ENCODE data around the gene PTPRD. TPM values are rescaled to one million over a fixed set of nuclear protein-coding genes. Genes with fewer than 3 reads are reported as not detected.

PTPRD gene
- total RNA-seq, 1 experiment from 2014 or later, result 69.6 TPM

DNA sequence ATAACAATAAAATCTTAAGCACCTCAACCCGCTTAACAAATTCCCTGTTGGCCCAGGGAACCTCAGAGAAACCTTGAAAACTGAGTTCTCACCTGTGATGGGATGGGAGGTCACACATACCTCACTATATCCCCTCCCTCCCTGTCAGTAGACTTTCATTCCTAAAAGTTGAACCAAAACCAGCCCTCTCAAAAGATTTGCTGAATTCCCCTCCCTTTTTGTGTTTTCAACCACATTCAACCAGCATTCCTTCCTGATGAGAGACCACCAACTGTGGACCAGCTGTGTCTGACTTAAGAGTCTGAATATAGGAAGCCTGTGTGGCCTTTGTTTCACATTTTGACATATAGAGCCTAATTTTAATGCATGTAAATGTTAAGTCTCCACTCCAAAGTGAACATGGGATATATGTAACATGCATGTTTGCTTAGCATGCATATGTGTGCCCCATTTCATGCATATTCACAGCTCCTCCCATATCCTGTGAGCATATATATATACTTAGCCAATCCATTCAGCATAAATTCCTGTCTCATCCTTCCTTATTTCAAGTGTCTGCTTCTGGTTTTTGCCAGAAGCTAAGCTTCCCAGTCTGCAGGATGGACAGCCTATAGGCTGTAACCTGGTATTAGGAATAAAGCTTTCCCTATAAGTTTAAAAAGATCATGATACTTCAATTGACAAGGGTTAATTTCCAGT, 604.6 kb downstream of the PTPRD start:
- TF ChIP-seq, protein P1, sequence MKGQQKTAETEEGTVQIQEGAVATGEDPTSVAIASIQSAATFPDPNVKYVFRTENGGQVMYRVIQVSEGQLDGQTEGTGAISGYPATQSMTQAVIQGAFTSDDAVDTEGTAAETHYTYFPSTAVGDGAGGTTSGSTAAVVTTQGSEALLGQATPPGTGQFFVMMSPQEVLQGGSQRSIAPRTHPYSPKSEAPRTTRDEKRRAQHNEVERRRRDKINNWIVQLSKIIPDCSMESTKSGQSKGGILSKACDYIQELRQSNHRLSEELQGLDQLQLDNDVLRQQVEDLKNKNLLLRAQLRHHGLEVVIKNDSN (CRISPR knock-in tag; IDR thresholded peaks at IDR 0.05), result no peak
- TF ChIP-seq ZNF121 (CRISPR knock-in tag; IDR thresholded peaks at IDR 0.05), result no peak
- TF ChIP-seq, protein P2, sequence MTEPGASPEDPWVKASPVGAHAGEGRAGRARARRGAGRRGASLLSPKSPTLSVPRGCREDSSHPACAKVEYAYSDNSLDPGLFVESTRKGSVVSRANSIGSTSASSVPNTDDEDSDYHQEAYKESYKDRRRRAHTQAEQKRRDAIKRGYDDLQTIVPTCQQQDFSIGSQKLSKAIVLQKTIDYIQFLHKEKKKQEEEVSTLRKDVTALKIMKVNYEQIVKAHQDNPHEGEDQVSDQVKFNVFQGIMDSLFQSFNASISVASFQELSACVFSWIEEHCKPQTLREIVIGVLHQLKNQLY (CRISPR knock-in tag; IDR thresholded peaks at IDR 0.05), result no peak
- TF ChIP-seq, protein P3, sequence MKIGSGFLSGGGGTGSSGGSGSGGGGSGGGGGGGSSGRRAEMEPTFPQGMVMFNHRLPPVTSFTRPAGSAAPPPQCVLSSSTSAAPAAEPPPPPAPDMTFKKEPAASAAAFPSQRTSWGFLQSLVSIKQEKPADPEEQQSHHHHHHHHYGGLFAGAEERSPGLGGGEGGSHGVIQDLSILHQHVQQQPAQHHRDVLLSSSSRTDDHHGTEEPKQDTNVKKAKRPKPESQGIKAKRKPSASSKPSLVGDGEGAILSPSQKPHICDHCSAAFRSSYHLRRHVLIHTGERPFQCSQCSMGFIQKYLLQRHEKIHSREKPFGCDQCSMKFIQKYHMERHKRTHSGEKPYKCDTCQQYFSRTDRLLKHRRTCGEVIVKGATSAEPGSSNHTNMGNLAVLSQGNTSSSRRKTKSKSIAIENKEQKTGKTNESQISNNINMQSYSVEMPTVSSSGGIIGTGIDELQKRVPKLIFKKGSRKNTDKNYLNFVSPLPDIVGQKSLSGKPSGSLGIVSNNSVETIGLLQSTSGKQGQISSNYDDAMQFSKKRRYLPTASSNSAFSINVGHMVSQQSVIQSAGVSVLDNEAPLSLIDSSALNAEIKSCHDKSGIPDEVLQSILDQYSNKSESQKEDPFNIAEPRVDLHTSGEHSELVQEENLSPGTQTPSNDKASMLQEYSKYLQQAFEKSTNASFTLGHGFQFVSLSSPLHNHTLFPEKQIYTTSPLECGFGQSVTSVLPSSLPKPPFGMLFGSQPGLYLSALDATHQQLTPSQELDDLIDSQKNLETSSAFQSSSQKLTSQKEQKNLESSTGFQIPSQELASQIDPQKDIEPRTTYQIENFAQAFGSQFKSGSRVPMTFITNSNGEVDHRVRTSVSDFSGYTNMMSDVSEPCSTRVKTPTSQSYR (CRISPR knock-in tag; IDR thresholded peaks at IDR 0.05), result no peak
- TF ChIP-seq TEAD1 (CRISPR knock-in tag; IDR thresholded peaks at IDR 0.05), result peak; percentile 62; the same call in 1 of the 2 replicates
- TF ChIP-seq, protein P4, sequence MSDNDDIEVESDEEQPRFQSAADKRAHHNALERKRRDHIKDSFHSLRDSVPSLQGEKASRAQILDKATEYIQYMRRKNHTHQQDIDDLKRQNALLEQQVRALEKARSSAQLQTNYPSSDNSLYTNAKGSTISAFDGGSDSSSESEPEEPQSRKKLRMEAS (CRISPR knock-in tag; IDR thresholded peaks at IDR 0.05), result no peak
- TF ChIP-seq ETV6 (CRISPR knock-in tag; IDR thresholded peaks at IDR 0.05), result 0 out of 2 replicates have a peak, but pooled peaks have one; percentile 16
- TF ChIP-seq, protein P5, sequence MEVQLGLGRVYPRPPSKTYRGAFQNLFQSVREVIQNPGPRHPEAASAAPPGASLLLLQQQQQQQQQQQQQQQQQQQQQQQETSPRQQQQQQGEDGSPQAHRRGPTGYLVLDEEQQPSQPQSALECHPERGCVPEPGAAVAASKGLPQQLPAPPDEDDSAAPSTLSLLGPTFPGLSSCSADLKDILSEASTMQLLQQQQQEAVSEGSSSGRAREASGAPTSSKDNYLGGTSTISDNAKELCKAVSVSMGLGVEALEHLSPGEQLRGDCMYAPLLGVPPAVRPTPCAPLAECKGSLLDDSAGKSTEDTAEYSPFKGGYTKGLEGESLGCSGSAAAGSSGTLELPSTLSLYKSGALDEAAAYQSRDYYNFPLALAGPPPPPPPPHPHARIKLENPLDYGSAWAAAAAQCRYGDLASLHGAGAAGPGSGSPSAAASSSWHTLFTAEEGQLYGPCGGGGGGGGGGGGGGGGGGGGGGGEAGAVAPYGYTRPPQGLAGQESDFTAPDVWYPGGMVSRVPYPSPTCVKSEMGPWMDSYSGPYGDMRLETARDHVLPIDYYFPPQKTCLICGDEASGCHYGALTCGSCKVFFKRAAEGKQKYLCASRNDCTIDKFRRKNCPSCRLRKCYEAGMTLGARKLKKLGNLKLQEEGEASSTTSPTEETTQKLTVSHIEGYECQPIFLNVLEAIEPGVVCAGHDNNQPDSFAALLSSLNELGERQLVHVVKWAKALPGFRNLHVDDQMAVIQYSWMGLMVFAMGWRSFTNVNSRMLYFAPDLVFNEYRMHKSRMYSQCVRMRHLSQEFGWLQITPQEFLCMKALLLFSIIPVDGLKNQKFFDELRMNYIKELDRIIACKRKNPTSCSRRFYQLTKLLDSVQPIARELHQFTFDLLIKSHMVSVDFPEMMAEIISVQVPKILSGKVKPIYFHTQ (CRISPR knock-in tag; IDR thresholded peaks at IDR 0.05), result no peak
- ChIA-PET CTCF (interaction anchor here (2.6 kb wide), 1 partner anchor 10 kb away, joined by 19 read pairs; no protein-coding TSS in a partner anchor), POLR2A (no interaction called here)
- ATAC-seq (peak; percentile 90), DNase-seq (ENCODE audit: low spot score) (peak; percentile 38)
- no peaks in the 10 kb centered on the region for H3K9me3 Mint-ChIP-seq
- H3K4me1 Mint-ChIP-seq, result peaks cover 55% of the 10 kb centered on the region
- no peaks in the 10 kb centered on the region for H3K36me3 Mint-ChIP-seq
- H3K27me3 Mint-ChIP-seq (ENCODE audit: low read depth), result no peaks in the 10 kb centered on the region
- H3K4me3 Mint-ChIP-seq, result peak overlapping the region; percentile 15; the same call in 1 of the 2 replicates
- peak overlapping the region; percentile 94 for H3K27ac Mint-ChIP-seq

DNA sequence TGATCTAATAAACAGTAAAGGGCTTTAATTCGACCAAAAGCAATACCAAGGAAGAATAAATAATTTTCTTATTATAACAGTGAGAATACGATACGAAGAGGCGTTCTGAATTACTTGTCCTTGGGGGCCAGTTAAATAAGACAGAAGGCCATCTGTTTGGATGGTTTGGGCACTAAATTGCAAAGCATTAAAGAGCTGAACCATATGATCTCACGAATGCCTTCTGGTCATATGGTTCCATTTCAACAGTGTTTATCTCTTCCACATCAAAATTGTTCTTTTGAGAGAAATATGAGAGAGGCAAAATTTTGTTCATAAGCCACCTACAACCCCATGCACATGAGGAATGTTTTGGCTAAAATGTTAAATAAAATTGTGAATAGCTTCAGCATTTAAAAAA, 605.4 kb downstream of the PTPRD start:
- POLR2A ChIA-PET, result no interaction called here
- Mint-ChIP-seq H3K4me1 (peaks cover 51% of the 10 kb centered on the region), H3K27ac (peak overlapping the region; percentile 72)

More for the DNA sequence above, 605.4 kb downstream of the PTPRD start:
- ATAC-seq (no peak), DNase-seq (ENCODE audit: low spot score) (no peak)
- Mint-ChIP-seq H3K36me3 (no peaks in the 10 kb centered on the region), H3K9me3 (no peaks in the 10 kb centered on the region), H3K27me3 (ENCODE audit: low read depth) (no peaks in the 10 kb centered on the region), H3K4me3 (no peak overlapping the region)
- CTCF ChIA-PET, result interaction anchor here (2.6 kb wide), 1 partner anchor 9 kb away, joined by 19 read pairs; no protein-coding TSS in a partner anchor
- TF ChIP-seq, protein P6, sequence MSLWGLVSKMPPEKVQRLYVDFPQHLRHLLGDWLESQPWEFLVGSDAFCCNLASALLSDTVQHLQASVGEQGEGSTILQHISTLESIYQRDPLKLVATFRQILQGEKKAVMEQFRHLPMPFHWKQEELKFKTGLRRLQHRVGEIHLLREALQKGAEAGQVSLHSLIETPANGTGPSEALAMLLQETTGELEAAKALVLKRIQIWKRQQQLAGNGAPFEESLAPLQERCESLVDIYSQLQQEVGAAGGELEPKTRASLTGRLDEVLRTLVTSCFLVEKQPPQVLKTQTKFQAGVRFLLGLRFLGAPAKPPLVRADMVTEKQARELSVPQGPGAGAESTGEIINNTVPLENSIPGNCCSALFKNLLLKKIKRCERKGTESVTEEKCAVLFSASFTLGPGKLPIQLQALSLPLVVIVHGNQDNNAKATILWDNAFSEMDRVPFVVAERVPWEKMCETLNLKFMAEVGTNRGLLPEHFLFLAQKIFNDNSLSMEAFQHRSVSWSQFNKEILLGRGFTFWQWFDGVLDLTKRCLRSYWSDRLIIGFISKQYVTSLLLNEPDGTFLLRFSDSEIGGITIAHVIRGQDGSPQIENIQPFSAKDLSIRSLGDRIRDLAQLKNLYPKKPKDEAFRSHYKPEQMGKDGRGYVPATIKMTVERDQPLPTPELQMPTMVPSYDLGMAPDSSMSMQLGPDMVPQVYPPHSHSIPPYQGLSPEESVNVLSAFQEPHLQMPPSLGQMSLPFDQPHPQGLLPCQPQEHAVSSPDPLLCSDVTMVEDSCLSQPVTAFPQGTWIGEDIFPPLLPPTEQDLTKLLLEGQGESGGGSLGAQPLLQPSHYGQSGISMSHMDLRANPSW (CRISPR knock-in tag; conservative IDR thresholded peaks at IDR 0.05; ENCODE audit: low read depth), result no peak
- TF ChIP-seq CREM (CRISPR knock-in tag; IDR thresholded peaks at IDR 0.05), result no peak
- TF ChIP-seq ZNF263 (CRISPR knock-in tag; IDR thresholded peaks at IDR 0.05; ENCODE audit: low read depth), result no peak
- TF ChIP-seq ZNF671 (CRISPR knock-in tag; IDR thresholded peaks at IDR 0.05), result no peak
- no peak for TF ChIP-seq CREB1 (CRISPR knock-in tag; IDR thresholded peaks at IDR 0.05)
- TF ChIP-seq, protein P7, sequence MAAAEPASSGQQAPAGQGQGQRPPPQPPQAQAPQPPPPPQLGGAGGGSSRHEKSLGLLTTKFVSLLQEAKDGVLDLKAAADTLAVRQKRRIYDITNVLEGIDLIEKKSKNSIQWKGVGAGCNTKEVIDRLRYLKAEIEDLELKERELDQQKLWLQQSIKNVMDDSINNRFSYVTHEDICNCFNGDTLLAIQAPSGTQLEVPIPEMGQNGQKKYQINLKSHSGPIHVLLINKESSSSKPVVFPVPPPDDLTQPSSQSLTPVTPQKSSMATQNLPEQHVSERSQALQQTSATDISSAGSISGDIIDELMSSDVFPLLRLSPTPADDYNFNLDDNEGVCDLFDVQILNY (CRISPR knock-in tag; IDR thresholded peaks at IDR 0.05), result no peak
